GM23338 (cell line): ENCODE results near the gene ZNF69. TPM values are rescaled to one million over a fixed set of nuclear protein-coding genes. Genes with fewer than 3 reads are reported as not detected.
"Not testable (repeated sequence)": the region's sequence is repeated elsewhere in the genome, so short reads cannot be mapped to it uniquely, and the experiment has no call there.

ENCODE experiments used
- ATAC-seq: fragments of 200-7000 bp; cut with Tn5 transposase; 3 replicates; pipeline ENCODE4 v1.9.1; 2020
- DNase-seq: peaks from one replicate; pipeline ENCODE4 v3.0.0-alpha.2; 2015; ENCODE audit warnings: low spot score
- H2AFZ ChIP-seq: fragments of 200-600 bp; sonication (generic); 2 replicates; pipeline ENCODE4 v1.8.0; 2016; ENCODE audit warnings: antibody characterized with exemption, mild to moderate bottlenecking, moderate library complexity
- H3F3A ChIP-seq: fragments of 200-600 bp; sonication (generic); replicated peaks from 2 replicates; pipeline ENCODE4 v1.8.0; 2017; ENCODE audit warnings: antibody characterized with exemption, mixed run types, low read depth
- H3K27ac ChIP-seq: fragments of 200-600 bp; sonication (generic); 2 replicates; pipeline ENCODE4 v1.6.1; 2016; ENCODE audit warnings: low read depth
- H3K27me3 ChIP-seq: fragments of 200-600 bp; sonication (generic); 2 replicates; pipeline ENCODE4 v1.8.0; 2016; ENCODE audit warnings: mild to moderate bottlenecking, mixed run types, moderate library complexity; ENCODE audit not compliant: insufficient read depth
- H3K36me3 ChIP-seq: fragments of 200-600 bp; sonication (generic); 2 replicates; pipeline ENCODE4 v1.8.0; 2016; ENCODE audit warnings: mild to moderate bottlenecking; ENCODE audit not compliant: insufficient read depth
- H3K4me1 ChIP-seq: fragments of 200-600 bp; sonication (generic); 2 replicates; pipeline ENCODE4 v1.8.0; 2016; ENCODE audit warnings: mild to moderate bottlenecking, moderate library complexity; ENCODE audit not compliant: insufficient read depth
- H3K4me2 ChIP-seq: fragments of 200-600 bp; sonication (generic); 2 replicates; pipeline ENCODE4 v1.7.1; 2017; ENCODE audit warnings: mixed run types
- H3K4me3 ChIP-seq: fragments of 200-600 bp; sonication (generic); 2 replicates; pipeline ENCODE4 v1.6.1; 2016; ENCODE audit warnings: mixed run types
- H3K79me2 ChIP-seq: fragments of 200-600 bp; sonication (generic); replicated peaks from 2 replicates; pipeline ENCODE4 v1.8.0; 2017; ENCODE audit warnings: mild to moderate bottlenecking; ENCODE audit not compliant: insufficient read depth
- H3K9me2 ChIP-seq: fragments of 200-600 bp; sonication (generic); 2 replicates; pipeline ENCODE4 v1.8.0; 2017; ENCODE audit not compliant: insufficient read depth
- H4K20me1 ChIP-seq: fragments of 200-600 bp; sonication (generic); replicated peaks from 2 replicates; pipeline ENCODE4 v1.8.0; 2017; ENCODE audit warnings: mild to moderate bottlenecking; ENCODE audit not compliant: insufficient read depth
- H3K27ac Mint-ChIP-seq: 2 replicates; pipeline ENCODE4 v1.8.0; 2020; ENCODE audit warnings: inconsistent platforms, mild to moderate bottlenecking, moderate library complexity, mixed read lengths
- H3K27me3 Mint-ChIP-seq: 3 replicates; pipeline ENCODE4 v1.8.0; 2022; ENCODE audit warnings: low read depth, mild to moderate bottlenecking, moderate library complexity, mixed read lengths, inconsistent platforms; ENCODE audit not compliant: insufficient read depth, poor library complexity
- H3K36me3 Mint-ChIP-seq: 3 replicates; pipeline ENCODE4 v1.8.0; 2021; ENCODE audit warnings: low read depth, mild to moderate bottlenecking, inconsistent platforms, moderate library complexity, mixed read lengths
- H3K4me1 Mint-ChIP-seq: 3 replicates; pipeline ENCODE4 v1.8.0; 2020; ENCODE audit warnings: mild to moderate bottlenecking, inconsistent platforms, mixed read lengths
- H3K4me3 Mint-ChIP-seq: 3 replicates; pipeline ENCODE4 v1.8.0; 2021; ENCODE audit warnings: moderate library complexity, mild to moderate bottlenecking, inconsistent platforms, mixed read lengths
- H3K9me3 Mint-ChIP-seq: 3 replicates; pipeline ENCODE4 v1.8.0; 2020; ENCODE audit warnings: moderate library complexity, mild to moderate bottlenecking, inconsistent platforms, mixed read lengths
- CREB1 ChIP-seq: fragments of 250-450 bp; sonication (Bioruptor Pico); IDR thresholded peaks from 2 replicates; pipeline ENCODE4 v1.5.0; 2020; ENCODE audit warnings: low read depth, mild to moderate bottlenecking, moderate library complexity
- EZH2 ChIP-seq: fragments of 200-600 bp; sonication (generic); IDR thresholded peaks from one replicate; pipeline ENCODE4 v1.8.0; 2017; ENCODE audit warnings: antibody characterized with exemption, mild to moderate bottlenecking, low read depth; ENCODE audit not compliant: unreplicated experiment
- POLR2AphosphoS5 ChIP-seq: IDR thresholded peaks from 2 replicates; pipeline ENCODE4 v1.6.1; 2016; ENCODE audit warnings: antibody characterized with exemption, low read depth
- ZNF462 ChIP-seq: fragments of 250-450 bp; sonication (Bioruptor Pico); IDR thresholded peaks from 2 replicates; pipeline ENCODE4 v1.5.0; 2020; ENCODE audit warnings: mild to moderate bottlenecking, moderate library complexity
- polyA plus RNA-seq: library from polyadenylated mRNA; unstranded; fragments of >200 nt; fragmentation: Nextera tagmentation; extraction: Ambion mirVana; gene quantifications from 2 replicates; pipeline ENCODE4 v1.2.1, GENCODE V29; 2016
- total RNA-seq: library from RNA; depleted of rRNA; stranded (reverse); fragments of >200 nt; shearing (Covaris generic); gene quantifications from 2 replicates; pipeline ENCODE4 v1.2.3, GENCODE V29; 2014

ZNF69 gene
- total and polyA plus RNA-seq, 2 experiments from 2014 or later, result 15.8 to 60.4 TPM

GRCh38 chr19:11935829-11936228 lies 48.2 kb downstream of the ZNF69 start:
- H3F3A ChIP-seq, ATAC-seq, H3K4me1 ChIP-seq, H3K4me3 ChIP-seq, H3K4me1 Mint-ChIP-seq, H3K27me3 Mint-ChIP-seq, H3K9me2 ChIP-seq, H3K4me2 ChIP-seq, H3K4me3 Mint-ChIP-seq, H3K27ac Mint-ChIP-seq, H3K27me3 ChIP-seq, H3K27ac ChIP-seq, H4K20me1 ChIP-seq, DNase-seq, H2AFZ ChIP-seq: not testable (repeated sequence)
- Mint-ChIP-seq H3K36me3 (peaks cover 29% of the 10 kb centered on the region), H3K9me3 (peaks cover 88% of the 10 kb centered on the region)
- H3K36me3 ChIP-seq, result peaks cover 15% of the 10 kb centered on the region; the same call in 1 of the 2 replicates
- peaks cover 81% of the 10 kb centered on the region for H3K79me2 ChIP-seq

GRCh38 chr19:11938383-11938782 lies 50.8 kb downstream of the ZNF69 start:
- peaks cover 28% of the 10 kb centered on the region for H3K36me3 ChIP-seq
- not testable (repeated sequence) for H3K4me3 Mint-ChIP-seq, ATAC-seq, H3K4me1 ChIP-seq, H3K4me3 ChIP-seq, H3K9me2 ChIP-seq, H3K4me1 Mint-ChIP-seq, H2AFZ ChIP-seq, H3K27ac ChIP-seq, H3F3A ChIP-seq, H3K4me2 ChIP-seq, H3K27me3 ChIP-seq, H3K27ac Mint-ChIP-seq, H4K20me1 ChIP-seq, DNase-seq, H3K27me3 Mint-ChIP-seq
- H3K79me2 ChIP-seq, result peaks cover 60% of the 10 kb centered on the region
- Mint-ChIP-seq H3K36me3 (peaks cover 34% of the 10 kb centered on the region), H3K9me3 (peaks cover 89% of the 10 kb centered on the region)

GRCh38 chr19:11941361-11941887 lies 53.8 kb downstream of the ZNF69 start:
- not testable (repeated sequence) for H3K4me3 Mint-ChIP-seq, H3K27ac Mint-ChIP-seq, H3K27me3 ChIP-seq, DNase-seq, H3F3A ChIP-seq, H3K4me1 ChIP-seq, H3K27me3 Mint-ChIP-seq, H3K4me1 Mint-ChIP-seq, H3K4me3 ChIP-seq, H3K27ac ChIP-seq, ATAC-seq, H3K9me2 ChIP-seq, H3K4me2 ChIP-seq, H4K20me1 ChIP-seq, H2AFZ ChIP-seq
- H3K9me3 Mint-ChIP-seq, result peaks cover 93% of the 10 kb centered on the region
- H3K36me3 ChIP-seq, result peaks cover 30% of the 10 kb centered on the region
- peaks cover 37% of the 10 kb centered on the region for H3K36me3 Mint-ChIP-seq
- peaks cover 37% of the 10 kb centered on the region for H3K79me2 ChIP-seq

- Histone ChIP-seq H3K4me3 (no peak overlapping the region), H3K27me3 (no peaks in the 10 kb centered on the region), H4K20me1 (no peaks in the 10 kb centered on the region), H3K4me1 (no peaks in the 10 kb centered on the region), H3K36me3 (peaks cover 38% of the 10 kb centered on the region), H3K27ac (no peak overlapping the region), H3F3A (no peaks in the 10 kb centered on the region), H2AFZ (no peak overlapping the region), H3K9me2 (no peaks in the 10 kb centered on the region), H3K4me2 (no peak overlapping the region), H3K79me2 (peaks cover 29% of the 10 kb centered on the region)
- Mint-ChIP-seq H3K9me3 (peaks cover 93% of the 10 kb centered on the region), H3K27ac (no peak overlapping the region), H3K4me3 (no peak overlapping the region), H3K27me3 (peaks cover 2% of the 10 kb centered on the region), H3K36me3 (peaks cover 36% of the 10 kb centered on the region), H3K4me1 (no peaks in the 10 kb centered on the region)
- no peak for ATAC-seq
- no peak for DNase-seq
- TF ChIP-seq ZNF462 (CRISPR knock-in tag) (no peak), CREB1 (no peak), EZH2 (no peak), POLR2AphosphoS5 (no peak)
Measured at GRCh38 chr19:11942008-11942842, 54.6 kb downstream of the ZNF69 start.
